ENCODE data around the gene OOSP2.

GRCh38 chr11:60005360-60005759 is 34.8 kb upstream of the OOSP2 start:
- TF ChIP-seq CTCF (conservative IDR thresholded peaks at IDR 0.05; ENCODE audit: low read length) (no peak), EZH2phosphoT487 (IDR thresholded peaks at IDR 0.05; ENCODE audit: borderline replicate concordance, low read depth, low read length) (no peak)

Measured in OCI-LY7 (cell line).